HG02852 (cell line): ENCODE measurements around the gene USP11.

Experiments used
- ATAC-seq: cut with Tn5 transposase; IDR thresholded peaks from one replicate; pipeline ENCODE4 v1.9.1; 2021; ENCODE audit warnings: mild to moderate bottlenecking, moderate library complexity; ENCODE audit not compliant: unreplicated experiment

Gene USP11

GRCh38 chrX:47224266-47224895, 8.4 kb upstream of the USP11 start:
- no peak for ATAC-seq

- ATAC-seq = no peak
Observed at GRCh38 chrX:47224896-47225290, 7.9 kb upstream of the USP11 start.

- ATAC-seq = no peak
Observed at GRCh38 chrX:47226071-47226470, 6.7 kb upstream of the USP11 start.

- no peak for ATAC-seq
Observed at GRCh38 chrX:47226531-47227333, 6.1 kb upstream of the USP11 start.

GRCh38 chrX:47227334-47227583, 5.5 kb upstream of the USP11 start:
- no peak for ATAC-seq

GRCh38 chrX:47228550-47229270, 4.1 kb upstream of the USP11 start:
- no peak for ATAC-seq

GRCh38 chrX:47229427-47229826, 3.4 kb upstream of the USP11 start:
- no peak for ATAC-seq

- no peak for ATAC-seq
Observed at GRCh38 chrX:47230136-47230868, 2.5 kb upstream of the USP11 start.

- ATAC-seq = no peak
Observed at GRCh38 chrX:47231167-47231566, 1.6 kb upstream of the USP11 start.

GRCh38 chrX:47232197-47232802, 509 bp upstream of the USP11 start:
- ATAC-seq = no peak

- peak; percentile 84 for ATAC-seq
Observed at GRCh38 chrX:47233333-47234113, 714 bp downstream of the USP11 start.

GRCh38 chrX:47234583-47234982, 1.8 kb downstream of the USP11 start:
- no peak for ATAC-seq

GRCh38 chrX:47235691-47236103, 2.9 kb downstream of the USP11 start:
- ATAC-seq = no peak

- ATAC-seq = no peak
Observed at GRCh38 chrX:47239199-47239598, 6.4 kb downstream of the USP11 start.

GRCh38 chrX:47239898-47240545, 7.2 kb downstream of the USP11 start:
- ATAC-seq = no peak

- ATAC-seq = no peak
Observed at GRCh38 chrX:47240619-47241018, 7.8 kb downstream of the USP11 start.

GRCh38 chrX:47241201-47242011, 8.6 kb downstream of the USP11 start:
- no peak for ATAC-seq

GRCh38 chrX:47242321-47242720, 9.5 kb downstream of the USP11 start:
- no peak for ATAC-seq

- no peak for ATAC-seq
Observed at GRCh38 chrX:47243351-47243750, 10.5 kb downstream of the USP11 start.
